Right lobe of liver (tissue), 6 donors: ENCODE measurements around the gene CIZ1. TPM values are rescaled to one million over a fixed set of nuclear protein-coding genes. Genes with fewer than 3 reads are reported as not detected.

Source experiments
- ATAC-seq, 4 donors: fragments of 200-7000 bp; cut with Tn5 transposase; one replicate each; pipeline ENCODE4 v1.9.1; 2020; ENCODE audit warnings: mild to moderate bottlenecking in 4 of 4, moderate library complexity in 4 of 4
- DNase-seq, 3 donors: peaks; one replicate each; pipeline ENCODE4 v3.0.0-alpha.2; 2020
- H3K27ac ChIP-seq, 3 donors: fragments of 200-600 bp; one replicate each; pipeline ENCODE4 v1.8.0; 2022
- H3K27me3 ChIP-seq, 2 donors: fragments of 200-600 bp; one replicate each; pipeline ENCODE4 v1.8.0; 2022
- H3K36me3 ChIP-seq, 4 donors: fragments of 200-600 bp; sonication (generic) in 1 of 4; one replicate each; pipeline versions ENCODE4 v1.5.1 to v1.8.0; 2017 to 2022; ENCODE audit warnings: control low read depth in 1 of 4
- H3K4me1 ChIP-seq, 4 donors: fragments of 200-600 bp; sonication (generic) in 1 of 4; one replicate each; pipeline versions ENCODE4 v1.5.1 to v1.8.0; 2017 to 2022; ENCODE audit warnings: control low read depth in 1 of 4
- H3K4me3 ChIP-seq, 3 donors: fragments of 200-600 bp; one replicate each; pipeline ENCODE4 v1.8.0; 2022
- H3K9me3 ChIP-seq, 4 donors: fragments of 200-600 bp; sonication (generic) in 1 of 4; one replicate each; pipeline versions ENCODE4 v1.5.1 to v1.8.0; 2017 to 2022; ENCODE audit warnings: control low read depth in 1 of 4
- POLR2A ChIP-seq: fragments of 450-650 bp; IDR thresholded peaks from one replicate; pipeline ENCODE4 v1.6.1; 2017; ENCODE audit warnings: antibody characterized with exemption, mild to moderate bottlenecking
- WGBS: methylation state at CpG from one replicate; pipeline ENCODE4 v1.1.6; 2018; ENCODE audit warnings: low coverage, low lambda C conversion rate; ENCODE audit not compliant: insufficient coverage; ENCODE audit errors: missing lambda C conversion rate; 5-methylcytosine and 5-hydroxymethylcytosine counted together
- intact Hi-C, 2 donors: fragments of 100-400 bp; cut with DNase I; formaldehyde crosslinking; loops; one replicate each; pipeline versions ENCODE4 v1.11.2 to v1.14.1; 2022
- total RNA-seq, 6 experiments: library from RNA; depleted of rRNA in 2 of 6; stranded (reverse); fragments of >200 nt in 2 of 6; fragmentation: NEBNext Ultra II Directional in 3 of 6; extraction: Animal tissue kit (Norgen Biotek cat#: 25700) in 3 of 6; gene quantifications; one replicate each; pipeline versions ENCODE4 v1.1.0 to v1.2.4, GENCODE V29; 2016 to 2023
- TF ChIP-seq, protein P1 (sequence below), 4 donors: fragments of 200-600 bp in 3 of 4; fragments of 450-650 bp in 1 of 4; IDR thresholded peaks; one replicate each; pipeline versions ENCODE4 v1.5.1 to v1.8.0; 2016 to 2022; ENCODE audit warnings: antibody characterized with exemption in 4 of 4, mild to moderate bottlenecking in 2 of 4
- donor health status: DM: no; HTN: yes; CAD: no.
- donor health status: DM: no; HTN: no; CAD: no.
- donor health status: DM: no; HTN: no; CAD: no.
- donor health status: DM: no; HTN: yes; CAD: no.
- donor health status: DM: no; HTN: yes; CAD: no.

CIZ1 gene
- total RNA-seq, 6 experiments from 2014 or later: 15.9 to 33.5 (median 24.0) TPM

GRCh38 chr9:128163523-128164306 is 27.7 kb downstream of the CIZ1 start:
- ATAC-seq (no peak), DNase-seq (peak in 1 of 3 donors; percentile 52)
- intact Hi-C loops: no loop called here
- H3K36me3 ChIP-seq: peaks cover 0 to 19% (median 6%) of the 10 kb centered on the region in 4 donors
- no peaks in the 10 kb centered on the region for H3K27me3 ChIP-seq
- no peak overlapping the region for H3K27ac ChIP-seq
- no peaks in the 10 kb centered on the region for H3K9me3 ChIP-seq
- TF ChIP-seq, protein P1, sequence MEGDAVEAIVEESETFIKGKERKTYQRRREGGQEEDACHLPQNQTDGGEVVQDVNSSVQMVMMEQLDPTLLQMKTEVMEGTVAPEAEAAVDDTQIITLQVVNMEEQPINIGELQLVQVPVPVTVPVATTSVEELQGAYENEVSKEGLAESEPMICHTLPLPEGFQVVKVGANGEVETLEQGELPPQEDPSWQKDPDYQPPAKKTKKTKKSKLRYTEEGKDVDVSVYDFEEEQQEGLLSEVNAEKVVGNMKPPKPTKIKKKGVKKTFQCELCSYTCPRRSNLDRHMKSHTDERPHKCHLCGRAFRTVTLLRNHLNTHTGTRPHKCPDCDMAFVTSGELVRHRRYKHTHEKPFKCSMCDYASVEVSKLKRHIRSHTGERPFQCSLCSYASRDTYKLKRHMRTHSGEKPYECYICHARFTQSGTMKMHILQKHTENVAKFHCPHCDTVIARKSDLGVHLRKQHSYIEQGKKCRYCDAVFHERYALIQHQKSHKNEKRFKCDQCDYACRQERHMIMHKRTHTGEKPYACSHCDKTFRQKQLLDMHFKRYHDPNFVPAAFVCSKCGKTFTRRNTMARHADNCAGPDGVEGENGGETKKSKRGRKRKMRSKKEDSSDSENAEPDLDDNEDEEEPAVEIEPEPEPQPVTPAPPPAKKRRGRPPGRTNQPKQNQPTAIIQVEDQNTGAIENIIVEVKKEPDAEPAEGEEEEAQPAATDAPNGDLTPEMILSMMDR (IDR thresholded peaks at IDR 0.05): no peak
- no peak for TF ChIP-seq POLR2A
- peaks cover 0 to 5% (median 0%) of the 10 kb centered on the region in 4 donors for H3K4me1 ChIP-seq
- no CpG with 5 or more reads among the region's 10 CpGs for WGBS
- H3K4me3 ChIP-seq: no peak overlapping the region

GRCh38 chr9:128163027-128163515 is 28.3 kb downstream of the CIZ1 start:
- peaks cover 0 to 5% (median 0%) of the 10 kb centered on the region in 4 donors for H3K4me1 ChIP-seq
- 100% methylated on average over 1 of the region's 6 CpGs for WGBS
- no peaks in the 10 kb centered on the region for H3K27me3 ChIP-seq
- no peaks in the 10 kb centered on the region for H3K9me3 ChIP-seq
- intact Hi-C loops: no loop called here
- no peak overlapping the region for H3K4me3 ChIP-seq
- peaks cover 0 to 15% (median 3%) of the 10 kb centered on the region in 4 donors for H3K36me3 ChIP-seq
- no peak for ATAC-seq
- TF ChIP-seq, protein P1 (IDR thresholded peaks at IDR 0.05): no peak
- no peak for TF ChIP-seq POLR2A
- H3K27ac ChIP-seq: no peak overlapping the region
- DNase-seq: no peak

DNA sequence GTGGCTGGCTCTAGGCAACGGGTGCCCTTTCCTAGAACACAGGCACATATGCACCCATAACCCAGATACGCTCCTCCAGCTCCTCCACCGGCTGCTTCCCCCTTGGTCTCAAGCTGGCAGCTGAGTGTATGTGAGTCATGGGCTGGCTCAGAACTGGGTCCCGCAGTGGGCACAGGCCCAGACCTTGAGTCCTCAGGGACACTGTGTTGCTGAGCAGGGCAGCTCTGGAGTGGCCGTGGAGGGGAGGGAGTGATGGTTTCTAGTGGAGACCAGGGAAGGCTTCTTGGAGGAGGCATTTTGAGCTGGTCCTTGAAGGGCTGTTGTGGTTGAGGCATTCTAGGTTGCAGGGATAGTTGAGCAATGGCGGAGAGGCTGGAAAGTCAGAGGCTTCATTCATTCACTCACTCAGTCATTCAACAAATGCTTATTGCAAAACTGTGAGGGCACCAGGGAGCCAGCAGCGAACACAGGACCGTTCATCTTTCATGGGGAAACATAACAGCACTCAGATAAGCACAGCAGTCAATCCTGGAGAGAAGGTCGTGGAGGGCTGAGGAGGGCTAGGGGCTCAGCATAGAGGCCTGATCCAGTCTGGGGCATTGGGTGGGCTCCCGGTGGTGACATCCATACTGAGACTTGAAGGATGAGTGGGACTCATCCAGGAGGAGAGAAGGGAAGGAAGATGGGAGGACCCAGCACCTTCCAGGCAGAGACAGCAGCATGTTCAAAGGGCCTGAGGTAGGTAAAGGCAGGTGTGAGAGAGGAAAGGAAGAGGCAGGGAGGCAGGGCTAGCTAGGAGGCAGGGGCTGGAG is 29.0 kb downstream of the CIZ1 start:
- WGBS: 79% methylated on average over 4 of the region's 10 CpGs
- ATAC-seq: no peak
- Histone ChIP-seq H3K4me1 (peaks cover 0 to 5% (median 0%) of the 10 kb centered on the region in 4 donors), H3K27ac (no peak overlapping the region), H3K36me3 (peaks cover 0 to 12% (median 3%) of the 10 kb centered on the region in 4 donors), H3K9me3 (no peaks in the 10 kb centered on the region), H3K27me3 (no peaks in the 10 kb centered on the region), H3K4me3 (no peak overlapping the region)
- DNase-seq: no peak
- TF ChIP-seq, protein P1 (IDR thresholded peaks at IDR 0.05): no peak
- no peak for TF ChIP-seq POLR2A
- intact Hi-C loops: no loop called here

- peaks cover 0 to 1% (median 0%) of the 10 kb centered on the region in 4 donors for H3K36me3 ChIP-seq
These were observed 30.0 kb downstream of the CIZ1 start for GRCh38 chr9:128161215-128161902.

More at GRCh38 chr9:128161215-128161902, 30.0 kb downstream of the CIZ1 start:
- H3K9me3 ChIP-seq: no peaks in the 10 kb centered on the region
- H3K4me1 ChIP-seq: peaks cover 0 to 5% (median 0%) of the 10 kb centered on the region in 4 donors
- H3K27me3 ChIP-seq: no peaks in the 10 kb centered on the region
- WGBS: 96% methylated on average over 12 of the region's 13 CpGs
- intact Hi-C loops: no loop called here
- ATAC-seq: no peak
- no peak overlapping the region for H3K4me3 ChIP-seq
- DNase-seq: no peak
- TF ChIP-seq, protein P1 (IDR thresholded peaks at IDR 0.05): no peak
- TF ChIP-seq POLR2A: no peak
- H3K27ac ChIP-seq: no peak overlapping the region
